Activated effector memory CD4-positive, alpha-beta T cell treated with anti-CD3 and anti-CD28 coated beads, Interleukin-2, amount 50 U/mL, for 16 hours (primary cell): ENCODE results near the gene GRIFIN.
"Not testable (repeated sequence)": the region's sequence is repeated elsewhere in the genome, so short reads cannot be mapped to it uniquely, and the experiment has no call there.

Source experiments
- DNase-seq: peaks from one replicate; pipeline ENCODE4 v3.0.0-alpha.2; 2020

The GRIFIN gene

GRCh38 chr7:2477447-2478398 lies 1.5 kb upstream of the GRIFIN start:
- peak; percentile 82 for DNase-seq

- DNase-seq, result no peak
Observed at GRCh38 chr7:2476776-2477446, 713 bp upstream of the GRIFIN start.

- DNase-seq, result no peak
Observed at GRCh38 chr7:2475678-2476015, 551 bp downstream of the GRIFIN start.

GRCh38 chr7:2474813-2475677 lies 1.2 kb downstream of the GRIFIN start:
- DNase-seq, result no peak

GRCh38 chr7:2474224-2474623 lies 2.0 kb downstream of the GRIFIN start:
- no peak for DNase-seq

GRCh38 chr7:2473496-2474180 lies 2.6 kb downstream of the GRIFIN start:
- no peak for DNase-seq

GRCh38 chr7:2472739-2473138 lies 3.5 kb downstream of the GRIFIN start:
- DNase-seq, result no peak

GRCh38 chr7:2471396-2471795 lies 4.8 kb downstream of the GRIFIN start:
- no peak for DNase-seq

- no peak for DNase-seq
Observed at GRCh38 chr7:2471022-2471329, 5.2 kb downstream of the GRIFIN start.

- no peak for DNase-seq
Observed at GRCh38 chr7:2470204-2471021, 5.8 kb downstream of the GRIFIN start.

- not testable (repeated sequence) for DNase-seq
Observed at GRCh38 chr7:2469460-2470203, 6.6 kb downstream of the GRIFIN start.

GRCh38 chr7:2468227-2468626 lies 8.0 kb downstream of the GRIFIN start:
- no peak for DNase-seq

- DNase-seq, result no peak
Observed at GRCh38 chr7:2466675-2467074, 9.5 kb downstream of the GRIFIN start.

- no peak for DNase-seq
Observed at GRCh38 chr7:2465928-2466327, 10.3 kb downstream of the GRIFIN start.

GRCh38 chr7:2462731-2463130 lies 13.5 kb downstream of the GRIFIN start:
- no peak for DNase-seq

GRCh38 chr7:2461268-2462026 lies 14.8 kb downstream of the GRIFIN start:
- DNase-seq, result no peak

- no peak for DNase-seq
Observed at GRCh38 chr7:2460641-2461040, 15.6 kb downstream of the GRIFIN start.

- no peak for DNase-seq
Observed at GRCh38 chr7:2460188-2460587, 16.0 kb downstream of the GRIFIN start.

- DNase-seq, result no peak
Observed at GRCh38 chr7:2459674-2460073, 16.5 kb downstream of the GRIFIN start.

GRCh38 chr7:2453849-2454248 lies 22.3 kb downstream of the GRIFIN start:
- DNase-seq, result not testable (repeated sequence)
